Transverse colon (tissue), 4 donors: ENCODE data around the gene KDM5A. TPM values are rescaled to one million over a fixed set of nuclear protein-coding genes. Genes with fewer than 3 reads are reported as not detected.

Experiments used
- DNase-seq: peaks from one replicate; pipeline ENCODE4 v3.0.0-alpha.2; 2019
- H3K27ac ChIP-seq, 4 donors: fragments of 200-600 bp; sonication (generic); 2 replicates each; pipeline ENCODE4 v1.5.1; 2016 to 2018; ENCODE audit warnings: inconsistent platforms in 4 of 4
- H3K27me3 ChIP-seq: fragments of 200-600 bp; sonication (generic); 2 replicates; pipeline ENCODE4 v1.5.1; 2017; ENCODE audit warnings: inconsistent platforms
- H3K36me3 ChIP-seq, 4 donors: fragments of 200-600 bp; sonication (generic); 2 replicates each; pipeline ENCODE4 v1.5.1; 2017 to 2019; ENCODE audit warnings: inconsistent platforms in 4 of 4
- H3K4me1 ChIP-seq, 4 donors: fragments of 200-600 bp; sonication (generic); 2 replicates each; pipeline ENCODE4 v1.5.1; 2017 to 2020; ENCODE audit warnings: inconsistent platforms in 4 of 4
- H3K4me3 ChIP-seq, 4 donors: fragments of 200-600 bp; sonication (generic); 1 replicate in 1 of 4; 2 replicates in 3 of 4; pipeline versions ENCODE4 v1.5.1 to v1.6.1; 2017 to 2019; ENCODE audit warnings: inconsistent platforms in 4 of 4
- H3K9me3 ChIP-seq, 2 donors: fragments of 200-600 bp; sonication (generic); 2 replicates each; pipeline ENCODE4 v1.5.1; 2017 to 2019; ENCODE audit warnings: inconsistent platforms in 2 of 2
- CTCF ChIP-seq, 5 experiments: fragments of 200-600 bp in 3 of 5; fragments of 450-650 bp in 2 of 5; sonication (generic) in 3 of 5; IDR thresholded peaks; 1 replicate in 2 of 5; 2 replicates in 3 of 5; pipeline ENCODE4 v1.5.1; 2016 to 2017; ENCODE audit warnings: antibody characterized with exemption in 5 of 5, inconsistent platforms in 3 of 5, mild to moderate bottlenecking in 2 of 5, moderate library complexity in 1 of 5
- EP300 ChIP-seq: sonication (generic); formaldehyde crosslinking; IDR thresholded peaks from one replicate; pipeline ENCODE4 v1.6.1; 2017; ENCODE audit warnings: antibody characterized with exemption, low read depth
- POLR2A ChIP-seq: fragments of 450-650 bp; IDR thresholded peaks from one replicate; pipeline ENCODE4 v1.6.1; 2016; ENCODE audit warnings: antibody characterized with exemption, mild to moderate bottlenecking, moderate library complexity
- POLR2AphosphoS5 ChIP-seq, 3 donors: sonication (generic); formaldehyde crosslinking; IDR thresholded peaks; one replicate each; pipeline ENCODE4 v1.6.1; 2016; ENCODE audit warnings: antibody characterized with exemption in 3 of 3
- WGBS, 2 donors: methylation state at CpG; one replicate each; pipeline ENCODE4 v1.1.5; 2018; ENCODE audit warnings: low coverage in 1 of 2; 5-methylcytosine and 5-hydroxymethylcytosine counted together
- in situ Hi-C, 4 donors: fragments of 200-750 bp; cut with MboI; loops; one replicate each; pipeline versions ENCODE4 v1.15.0 to v1.15.1; 2017; ENCODE audit warnings: low sequenced_read_pairs in 3 of 4, low pct_ligation_motif_present in 1 of 4, low pct_unique_long_range_greater_than_20kb in 1 of 4
- intact Hi-C: fragments of 100-400 bp; cut with DNase I; formaldehyde crosslinking; loops from one replicate; pipeline ENCODE4 v1.15.1; 2023; ENCODE audit warnings: low total_unique reads
- total RNA-seq, 4 donors: library from RNA; depleted of rRNA; stranded (reverse); fragments of >200 nt; gene quantifications; one replicate each; pipeline ENCODE4 v1.1.0, GENCODE V29; 2016

KDM5A gene
- total RNA-seq, 4 donors from 2014 or later: 20.2 to 64.7 (median 51.5) TPM

GRCh38 chr12:325906-326305 lies 63.2 kb downstream of the KDM5A start:
- H3K4me3 ChIP-seq: no peak overlapping the region
- H3K9me3 ChIP-seq: no peaks in the 10 kb centered on the region
- H3K36me3 ChIP-seq: peaks cover 0 to 75% (median 34%) of the 10 kb centered on the region in 4 donors
- no peak overlapping the region for H3K27ac ChIP-seq
- in situ Hi-C loops: no loop called here
- 87 to 90% methylated on average over 6 of the region's 6 CpGs for WGBS, 2 donors
- intact Hi-C loops: no loop called here
- no peaks in the 10 kb centered on the region for H3K27me3 ChIP-seq
- TF ChIP-seq CTCF (IDR thresholded peaks at IDR 0.05) (no peak), POLR2A (no peak), POLR2AphosphoS5 (IDR thresholded peaks at IDR 0.05) (no peak), EP300 (no peak)
- no peaks in the 10 kb centered on the region for H3K4me1 ChIP-seq
- no peak for DNase-seq

- Histone ChIP-seq H3K27me3 (no peaks in the 10 kb centered on the region), H3K4me3 (no peak overlapping the region), H3K27ac (no peak overlapping the region), H3K4me1 (no peaks in the 10 kb centered on the region), H3K36me3 (peaks cover 0 to 83% (median 38%) of the 10 kb centered on the region in 4 donors), H3K9me3 (no peaks in the 10 kb centered on the region)
- 96 to 100% methylated on average over 2 of the region's 2 CpGs for WGBS, 2 donors
- no peak for DNase-seq
- TF ChIP-seq EP300: no peak
- no peak for TF ChIP-seq CTCF (IDR thresholded peaks at IDR 0.05)
- no peak for TF ChIP-seq POLR2A
- TF ChIP-seq POLR2AphosphoS5 (IDR thresholded peaks at IDR 0.05): no peak
- intact Hi-C loops (no loop called here), in situ Hi-C loops (no loop called here)
Measured at GRCh38 chr12:323507-323906, 65.6 kb downstream of the KDM5A start.

- Histone ChIP-seq H3K36me3 (peaks cover 0 to 90% (median 38%) of the 10 kb centered on the region in 4 donors), H3K4me1 (no peaks in the 10 kb centered on the region), H3K27ac (no peak overlapping the region), H3K27me3 (no peaks in the 10 kb centered on the region), H3K4me3 (no peak overlapping the region), H3K9me3 (no peaks in the 10 kb centered on the region)
- no peak for TF ChIP-seq CTCF (IDR thresholded peaks at IDR 0.05)
- TF ChIP-seq POLR2A: no peak
- TF ChIP-seq POLR2AphosphoS5 (IDR thresholded peaks at IDR 0.05): no peak
- no peak for TF ChIP-seq EP300
- intact Hi-C loops (no loop called here), in situ Hi-C loops (no loop called here)
- DNase-seq: no peak
- WGBS, 2 donors: 93 to 100% methylated on average over 1 of the region's 1 CpG
Measured at GRCh38 chr12:321606-322326, 67.4 kb downstream of the KDM5A start.

- Histone ChIP-seq H3K27ac (no peak overlapping the region), H3K4me3 (no peak overlapping the region), H3K4me1 (no peaks in the 10 kb centered on the region), H3K36me3 (peaks cover 0 to 94% (median 35%) of the 10 kb centered on the region in 4 donors), H3K9me3 (no peaks in the 10 kb centered on the region), H3K27me3 (no peaks in the 10 kb centered on the region)
- no peak for TF ChIP-seq POLR2A
- TF ChIP-seq POLR2AphosphoS5 (IDR thresholded peaks at IDR 0.05): no peak
- TF ChIP-seq EP300: no peak
- no peak for TF ChIP-seq CTCF (IDR thresholded peaks at IDR 0.05)
- intact Hi-C loops: no loop called here
- in situ Hi-C loops: no loop called here
- 72 to 81% methylated on average over 9 of the region's 9 CpGs for WGBS, 2 donors
- no peak for DNase-seq
Measured at GRCh38 chr12:318759-319515, 70.2 kb downstream of the KDM5A start.
